ENCODE results near the gene CKS1B. TPM values are rescaled to one million over a fixed set of nuclear protein-coding genes. Genes with fewer than 3 reads are reported as not detected.
A peak's percentile ranks its signal among the peaks of the same experiment; 100 is the strongest.

The CKS1B gene
- total RNA-seq, result 28.5 TPM
- long read RNA-seq, transcript CKS1B-201 (3 exons, 759 nt), result major isoform, 15 of 16 reads
- long read RNA-seq, partial matches to known transcripts, result 0 of 16 reads
- long read RNA-seq, other reads (novel, unspliced or antisense), result 1 of 16 reads

GRCh38 chr1:154974102-154974807, at the start of gene CKS1B:
Gene CKS1B (plus strand): TSS chr1:154974681. CDS start chr1:154974746, 65 bp downstream.
- DNase-seq (peak; percentile 97), ATAC-seq (peak; percentile 91 to 93)
- no peaks in the 10 kb centered on the region for H3K9me3 ChIP-seq
- peaks cover 52% of the 10 kb centered on the region for H3K4me1 ChIP-seq
- H3K27ac ChIP-seq, result peak within 1 kb of the TSS; percentile 98
- H3K27me3 ChIP-seq (ENCODE audit: low read depth), result no peaks in the 10 kb centered on the region
- peak within 1 kb of the TSS; percentile 83 for H3K4me3 ChIP-seq
- H3K36me3 ChIP-seq, result peaks cover 11% of the 10 kb centered on the region
- no peak for TF ChIP-seq CTCF (IDR thresholded peaks at IDR 0.05)
- intact Hi-C loops (cut with DNase I), result no loop called here

- ATAC-seq, result no peak
- Histone ChIP-seq H3K27me3 (ENCODE audit: low read depth) (no peaks in the 10 kb centered on the region), H3K4me1 (no peaks in the 10 kb centered on the region), H3K4me3 (no peak overlapping the region), H3K27ac (no peak overlapping the region), H3K9me3 (no peaks in the 10 kb centered on the region), H3K36me3 (peaks cover 81% of the 10 kb centered on the region)
- TF ChIP-seq CTCF (IDR thresholded peaks at IDR 0.05), result no peak
- no peak for DNase-seq
- intact Hi-C loops (cut with DNase I), result no loop called here
These were observed 48.9 kb upstream of the CKS1B start for GRCh38 chr1:154925335-154926170.

- H3K4me3 ChIP-seq, result no peak overlapping the region
- no peaks in the 10 kb centered on the region for H3K4me1 ChIP-seq
- DNase-seq (no peak), ATAC-seq (no peak)
- peaks cover 82% of the 10 kb centered on the region for H3K36me3 ChIP-seq
- H3K27me3 ChIP-seq (ENCODE audit: low read depth), result no peaks in the 10 kb centered on the region
- H3K27ac ChIP-seq, result no peak overlapping the region
- no peaks in the 10 kb centered on the region for H3K9me3 ChIP-seq
- intact Hi-C loops (cut with DNase I), result no loop called here
- no peak for TF ChIP-seq CTCF (IDR thresholded peaks at IDR 0.05)
These were observed 48.3 kb upstream of the CKS1B start for GRCh38 chr1:154926201-154926600.

- DNase-seq (peak; percentile 87), ATAC-seq (peak; percentile 51)
- intact Hi-C loops (cut with DNase I), result no loop called here
These were observed 42.5 kb upstream of the CKS1B start for GRCh38 chr1:154931940-154932487.

More at GRCh38 chr1:154931940-154932487, 42.5 kb upstream of the CKS1B start:
- Histone ChIP-seq H3K27me3 (ENCODE audit: low read depth) (no peaks in the 10 kb centered on the region), H3K4me3 (no peak overlapping the region), H3K4me1 (peaks cover 9% of the 10 kb centered on the region), H3K27ac (peak overlapping the region; percentile 67), H3K9me3 (no peaks in the 10 kb centered on the region), H3K36me3 (peaks cover 41% of the 10 kb centered on the region)
- no peak for TF ChIP-seq CTCF (IDR thresholded peaks at IDR 0.05)
